ENCODE results near the gene XIRP2. TPM values are rescaled to one million over a fixed set of nuclear protein-coding genes. Genes with fewer than 3 reads are reported as not detected.

XIRP2 gene
- total and polyA plus RNA-seq, 2 of the 8 experiments (the other 6 are each of a cell fraction or from before 2014, with no cell fraction given) = 0.11 TPM; not detected in 1

GRCh38 chr2:167293943-167294775 lies 405.9 kb downstream of the XIRP2 start (continued):
- peak in 1 of 2 experiments; percentile 17; a peak in 1 of 4 replicates for TF ChIP-seq RAD21 (IDR thresholded peaks at IDR 0.05 in 1 of 2, conservative IDR thresholded peaks at IDR 0.05 in 1 of 2; ENCODE audit: low read depth in 2 of 2, low read length in 2 of 2)
- TF ChIP-seq TAF1 (IDR thresholded peaks at IDR 0.05; ENCODE audit: low read depth, low read length) = no peak
- TF ChIP-seq HDAC6 (IDR thresholded peaks at IDR 0.05; ENCODE audit: low read depth, low read length) = no peak
- no peak for TF ChIP-seq EGR1 (IDR thresholded peaks at IDR 0.05; ENCODE audit: borderline replicate concordance, low read depth, low read length)
- no peak for TF ChIP-seq BCL11A (IDR thresholded peaks at IDR 0.05; ENCODE audit: low read depth in 2 of 2, low read length in 2 of 2)

All from H1 (cell line).